Activated T-cell treated with anti-CD3 and anti-CD28 coated beads, Interleukin-2, amount 50 U/mL, for 72 hours (primary cell): ENCODE results near the gene HECTD3. TPM values are rescaled to one million over a fixed set of nuclear protein-coding genes. Genes with fewer than 3 reads are reported as not detected.

ENCODE experiments used
- total RNA-seq, 2 donors: library from RNA; stranded (reverse); gene quantifications; one replicate each; pipeline ENCODE4 v1.2.3, GENCODE V29; 2022

HECTD3 gene
- total RNA-seq, 2 donors from 2014 or later, result 34.1 to 36.2 TPM

Other genes starting within 250 kb of the HECTD3 start
- gene RPS8, start 235.8 kb downstream of the HECTD3 start, total RNA-seq, result 1,000 to 10,000 TPM; 2,862 to 3,010 TPM
- gene BEST4, start 223.2 kb downstream of the HECTD3 start, total RNA-seq, result 1 to 10 TPM; 2.5 to 2.6 TPM
- gene PLK3, start 210.9 kb downstream of the HECTD3 start, total RNA-seq, result 10 to 100 TPM; 53.4 to 60.7 TPM
- gene DYNLT4, start 204.0 kb downstream of the HECTD3 start, total RNA-seq, result 1 to 10 TPM in 1 of 2 donors, not detected in 1; 1.5 TPM
- 10 to 100 TPM in 1 of 2 donors, 1 to 10 TPM in 1; 9.4 to 16.8 TPM for gene BTBD19, start 202.8 kb downstream of the HECTD3 start, total RNA-seq
- gene PTCH2, start 168.1 kb downstream of the HECTD3 start, total RNA-seq, result 1 to 10 TPM; 1.8 to 3.2 TPM
- 10 to 100 TPM; 22.5 to 28.5 TPM for gene EIF2B3, start 24.7 kb downstream of the HECTD3 start, total RNA-seq
- 10 to 100 TPM; 65.6 to 75.6 TPM for gene UROD, start 930 bp upstream of the HECTD3 start, total RNA-seq
- gene ZSWIM5, start 195.3 kb upstream of the HECTD3 start, total RNA-seq, result 1 to 10 TPM; 1.1 to 2.1 TPM